ENCODE measurements around the gene COPS9. TPM values are rescaled to one million over a fixed set of nuclear protein-coding genes. Genes with fewer than 3 reads are reported as not detected.

Gene COPS9
- total RNA-seq, 1 experiment from 2014 or later = 202 TPM

- no peaks in the 10 kb centered on the region for H3K79me2 ChIP-seq (ENCODE audit: low read depth)
- no peak overlapping the region for H2AFZ ChIP-seq
- H3K27ac ChIP-seq = no peak overlapping the region
- intact Hi-C loops (cut with micrococcal nuclease; ENCODE audit: unreplicated experiment) = no loop called here
- peaks cover 7% of the 10 kb centered on the region; the same call in 1 of the 2 replicates for H3F3A ChIP-seq (ENCODE audit: insufficient read depth, low read depth)
- no peak for DNase-seq
- H3K4me1 ChIP-seq (replicated peaks; ENCODE audit: insufficient read depth) = no peaks in the 10 kb centered on the region
- no peaks in the 10 kb centered on the region for H4K20me1 ChIP-seq (ENCODE audit: insufficient read depth)
- BruUV-seq (replicated peaks) = no TSS peak
- no peaks in the 10 kb centered on the region for H3K36me3 ChIP-seq (ENCODE audit: low read depth)
- CTCF ChIA-PET = no interaction called here
- H3K9me2 ChIP-seq (ENCODE audit: insufficient read depth) = no peaks in the 10 kb centered on the region
- H3K4me3 ChIP-seq = no peak overlapping the region
- no peak for TF ChIP-seq EZH2 (IDR thresholded peaks at IDR 0.05; ENCODE audit: low read depth)
- no peak for TF ChIP-seq CTCF (conservative IDR thresholded peaks at IDR 0.05)
- POLR2A ChIA-PET (ENCODE audit: unreplicated experiment) = no interaction called here
- H3K9me3 ChIP-seq (ENCODE audit: insufficient read depth, low read depth) = no peaks in the 10 kb centered on the region
- peaks cover 93% of the 10 kb centered on the region for H3K27me3 ChIP-seq (ENCODE audit: insufficient read depth, low read depth)
- no peak overlapping the region for H3K4me2 ChIP-seq
Observed at GRCh38 chr2:240168546-240169361, 32.6 kb upstream of the COPS9 start.

- H3K4me2 ChIP-seq = no peak overlapping the region
- CTCF ChIA-PET = no interaction called here
- POLR2A ChIA-PET (ENCODE audit: unreplicated experiment) = no interaction called here
- H4K20me1 ChIP-seq (ENCODE audit: insufficient read depth) = no peaks in the 10 kb centered on the region
- BruUV-seq (replicated peaks) = no TSS peak
- no peak for DNase-seq
- no peaks in the 10 kb centered on the region for H3K9me3 ChIP-seq (ENCODE audit: insufficient read depth, low read depth)
- no peaks in the 10 kb centered on the region for H3K79me2 ChIP-seq (ENCODE audit: low read depth)
- intact Hi-C loops (cut with micrococcal nuclease; ENCODE audit: unreplicated experiment) = no loop called here
- H3K9me2 ChIP-seq (ENCODE audit: insufficient read depth) = no peaks in the 10 kb centered on the region
- H2AFZ ChIP-seq = no peak overlapping the region
- peaks cover 91% of the 10 kb centered on the region for H3K27me3 ChIP-seq (ENCODE audit: insufficient read depth, low read depth)
- TF ChIP-seq EZH2 (IDR thresholded peaks at IDR 0.05; ENCODE audit: low read depth) (no peak), CTCF (conservative IDR thresholded peaks at IDR 0.05) (no peak)
- H3F3A ChIP-seq (ENCODE audit: insufficient read depth, low read depth) = peaks cover 8% of the 10 kb centered on the region; the same call in 1 of the 2 replicates
- no peaks in the 10 kb centered on the region for H3K36me3 ChIP-seq (ENCODE audit: low read depth)
- no peak overlapping the region for H3K27ac ChIP-seq
- no peak overlapping the region for H3K4me3 ChIP-seq
- no peaks in the 10 kb centered on the region for H3K4me1 ChIP-seq (replicated peaks; ENCODE audit: insufficient read depth)
Observed at GRCh38 chr2:240168041-240168440, 31.9 kb upstream of the COPS9 start.

- Histone ChIP-seq H3K79me2 (ENCODE audit: low read depth) (no peaks in the 10 kb centered on the region), H3K27ac (no peak overlapping the region), H3K27me3 (ENCODE audit: insufficient read depth, low read depth) (peaks cover 91% of the 10 kb centered on the region), H3K9me3 (ENCODE audit: insufficient read depth, low read depth) (no peaks in the 10 kb centered on the region), H3K9me2 (ENCODE audit: insufficient read depth) (no peaks in the 10 kb centered on the region), H3K4me2 (no peak overlapping the region), H2AFZ (no peak overlapping the region), H4K20me1 (ENCODE audit: insufficient read depth) (no peaks in the 10 kb centered on the region), H3F3A (ENCODE audit: insufficient read depth, low read depth) (peaks cover 8% of the 10 kb centered on the region; the same call in 1 of the 2 replicates), H3K4me1 (replicated peaks; ENCODE audit: insufficient read depth) (no peaks in the 10 kb centered on the region), H3K4me3 (no peak overlapping the region), H3K36me3 (ENCODE audit: low read depth) (no peaks in the 10 kb centered on the region)
- no peak for DNase-seq
- no TSS peak for BruUV-seq (replicated peaks)
- ChIA-PET CTCF (no interaction called here), POLR2A (ENCODE audit: unreplicated experiment) (no interaction called here)
- intact Hi-C loops (cut with micrococcal nuclease; ENCODE audit: unreplicated experiment) = no loop called here
- TF ChIP-seq CTCF (conservative IDR thresholded peaks at IDR 0.05) = no peak
- TF ChIP-seq EZH2 (IDR thresholded peaks at IDR 0.05; ENCODE audit: low read depth) = no peak
Observed at GRCh38 chr2:240167588-240167880, 31.4 kb upstream of the COPS9 start.
